K562 (cell line): ENCODE measurements around the gene PLA2G15. TPM values are rescaled to one million over a fixed set of nuclear protein-coding genes. Genes with fewer than 3 reads are reported as not detected.

Source experiments
- ATAC-seq: fragments of 200-7000 bp; cut with Tn5 transposase; 3 replicates; pipeline ENCODE4 v1.9.1; 2020; ENCODE audit warnings: moderate library complexity
- BruUV-seq: library from RNA; stranded (reverse); fragments of 400-500 nt; replicated peaks from 2 replicates; lab custom pipeline; 2021; lab: Mats Ljungman, UMichigan
- CTCF ChIA-PET: fragments of 300-600 bp; formaldehyde crosslinking; extraction: SDS; loops from one replicate; lab custom pipeline; 2021; ENCODE audit warnings: low intra/inter-chr PET ratio; lab: Yijun Ruan, JAX
- POLR2A ChIA-PET: fragments of 300-600, 350-650 bp; sonication (Branson Sonifier 250); formaldehyde crosslinking; extraction: SDS; loops from one replicate; lab custom pipeline; 2021; ENCODE audit warnings: antibody characterized with exemption, inconsistent platforms; lab: Yijun Ruan, JAX
- DNase-seq, 4 experiments: peaks; one replicate each; pipeline versions ENCODE4 v3.0.0 to v3.0.0-alpha.2; 2011 to 2018; ENCODE audit warnings: low spot score in 3 of 4, mixed read lengths in 3 of 4; ENCODE audit errors: extremely low read depth in 1 of 4
- FAIRE-seq: peaks from 2 replicates; lab custom pipeline; 2011; peaks lifted over from hg19 to GRCh38; lab: Jason Lieb, UNC
- H2AFZ ChIP-seq: 2 replicates; pipeline ENCODE4 v1.6.0; 2011; ENCODE audit warnings: low read depth, low read length, control low read depth, inconsistent platforms
- H3K27ac ChIP-seq: fragments of 200-600 bp; 3 replicates; pipeline ENCODE4 v1.8.0; 2011; ENCODE audit warnings: low read depth, mild to moderate bottlenecking, control low read depth, inconsistent platforms, low read length, moderate library complexity, mixed read lengths; ENCODE audit errors: extremely low read depth
- H3K27me3 ChIP-seq, 2 experiments: fragments of 300-600 bp in 1 of 2; 2 replicates in 1 of 2; 3 replicates in 1 of 2; pipeline versions ENCODE4 v1.6.0 to v1.8.0; 2011; ENCODE audit warnings: inconsistent platforms in 2 of 2, low read length in 2 of 2, mild to moderate bottlenecking in 1 of 2, mixed read lengths in 1 of 2, moderate library complexity in 1 of 2; ENCODE audit not compliant: control insufficient read depth in 2 of 2, insufficient read depth in 2 of 2
- H3K36me3 ChIP-seq: fragments of 300-600 bp; 3 replicates; pipeline ENCODE4 v1.8.0; 2011; ENCODE audit warnings: mild to moderate bottlenecking, low read length, inconsistent platforms; ENCODE audit not compliant: control insufficient read depth, insufficient read depth
- H3K4me1 ChIP-seq, 2 experiments: fragments of 200-600 bp in 1 of 2; replicated peaks in 1 of 2; 2 replicates in 1 of 2; 3 replicates in 1 of 2; pipeline versions ENCODE4 v1.5.1 to v1.8.0; 2011; ENCODE audit warnings: inconsistent platforms in 2 of 2, low read length in 2 of 2, mild to moderate bottlenecking in 1 of 2, mixed read lengths in 1 of 2, moderate library complexity in 1 of 2; ENCODE audit not compliant: control insufficient read depth in 2 of 2, insufficient read depth in 2 of 2
- H3K4me2 ChIP-seq: 2 replicates; pipeline ENCODE4 v1.6.1; 2011; ENCODE audit warnings: low read length, control low read depth, inconsistent platforms, mixed read lengths; ENCODE audit not compliant: insufficient read depth
- H3K4me3 ChIP-seq: fragments of 200-600 bp; sonication (generic), shearing (Covaris generic); 2 replicates; pipeline ENCODE4 v1.5.1; 2016; ENCODE audit warnings: control low read depth, inconsistent platforms
- H3K79me2 ChIP-seq: fragments of 200-600 bp; 3 replicates; pipeline ENCODE4 v1.8.0; 2011; ENCODE audit warnings: low read length, inconsistent platforms; ENCODE audit not compliant: control insufficient read depth, insufficient read depth
- H3K9ac ChIP-seq, 2 experiments: 2 replicates each; pipeline versions ENCODE4 v1.6.0 to v1.6.1; 2011; ENCODE audit warnings: low read depth in 2 of 2, low read length in 2 of 2, control low read depth in 1 of 2, inconsistent platforms in 1 of 2, mild to moderate bottlenecking in 1 of 2, mixed read lengths in 1 of 2; ENCODE audit not compliant: insufficient read depth in 1 of 2
- H3K9me1 ChIP-seq: one replicate; pipeline ENCODE4 v1.6.0; 2011; ENCODE audit warnings: inconsistent platforms, mild to moderate bottlenecking, low read length, moderate library complexity; ENCODE audit not compliant: control insufficient read depth, insufficient read depth
- H3K9me3 ChIP-seq: replicated peaks from 2 replicates; pipeline ENCODE4 v1.5.1; 2011; ENCODE audit warnings: low read depth, low read length, inconsistent platforms; ENCODE audit not compliant: control insufficient read depth, insufficient read depth
- H4K20me1 ChIP-seq: replicated peaks from 2 replicates; pipeline ENCODE4 v1.6.1; 2011; ENCODE audit warnings: low read length, inconsistent platforms, mixed read lengths; ENCODE audit not compliant: control insufficient read depth, insufficient read depth
- DPF2 ChIP-seq: fragments of 450-650 bp; IDR thresholded peaks from 2 replicates; pipeline ENCODE4 v1.6.1; 2016
- MBD1 ChIP-seq: fragments of 250-450 bp; sonication (Bioruptor Pico); IDR thresholded peaks from 2 replicates; pipeline ENCODE4 v1.8.0; 2022; ENCODE audit warnings: inconsistent platforms
- MXD1 ChIP-seq: fragments of 250-450 bp; sonication (Bioruptor Pico); IDR thresholded peaks from 2 replicates; pipeline ENCODE4 v1.8.0; 2021; ENCODE audit warnings: borderline replicate concordance, mild to moderate bottlenecking, moderate library complexity; ENCODE audit not compliant: poor library complexity, severe bottlenecking
- PCBP1 ChIP-seq: fragments of 200-400 bp; formaldehyde crosslinking; IDR thresholded peaks from 2 replicates; pipeline ENCODE4 v1.6.1; 2018; ENCODE audit warnings: mild to moderate bottlenecking, low read depth, low read length; ENCODE audit not compliant: poor library complexity, severe bottlenecking
- POLR2A ChIP-seq: fragments of 450-650 bp; conservative IDR thresholded peaks from 2 replicates; pipeline ENCODE4 v1.6.1; 2016
- POLR2B ChIP-seq: fragments of 450-650 bp; IDR thresholded peaks from 2 replicates; pipeline ENCODE4 v1.6.1; 2018; ENCODE audit warnings: low read depth; ENCODE audit not compliant: partially characterized antibody
- RAD51 ChIP-seq: fragments of 450-650 bp; IDR thresholded peaks from 2 replicates; pipeline ENCODE4 v1.7.1; 2016; ENCODE audit warnings: low read depth, mild to moderate bottlenecking, borderline replicate concordance
- WGBS: fragments of 100-300 bp; shearing (Covaris generic); methylation state at CpG from one replicate; pipeline ENCODE4 v1.1.6; 2016; ENCODE audit warnings: low coverage, mixed read lengths; ENCODE audit not compliant: insufficient coverage; ENCODE audit errors: missing lambda C conversion rate; 5-methylcytosine and 5-hydroxymethylcytosine counted together
- in situ Hi-C: fragments of 300-500 bp; cut with MboI; formaldehyde crosslinking; loops from 4 replicates; pipeline ENCODE4 v1.15.0; 2018; ENCODE audit warnings: inconsistent platforms, mixed read lengths
- intact Hi-C: fragments of 100-400 bp; cut with micrococcal nuclease; formaldehyde crosslinking; loops from 2 replicates; pipeline ENCODE4 v1.14.2; 2022
- polyA plus RNA-seq, 8 experiments: library from polyadenylated mRNA; depleted of rRNA in 4 of 8; stranded (reverse) in 5 of 8; unstranded in 3 of 8; fragments of >200 nt; fragmentation: Nextera tagmentation in 2 of 8; fragmentation: Illumina TruSeq in 1 of 8; extraction: Ambion mirVana in 2 of 8; extraction: Trizol in 1 of 8; gene quantifications; 2 replicates each; pipeline versions ENCODE4 v1.2.1 to v1.2.3, GENCODE V29; 2011 to 2014; ENCODE audit warnings: inconsistent platforms in 1 of 8, missing spikeins in 1 of 8
- total RNA-seq, 7 experiments: library from RNA; depleted of rRNA in 6 of 7; stranded (reverse); fragments of >200 nt in 6 of 7; fragmentation: Illumina TruSeq in 2 of 7; extraction: Trizol in 2 of 7; gene quantifications; 2 replicates each; pipeline versions ENCODE4 v1.2.1 to v1.2.3, GENCODE V29; 2011 to 2021; ENCODE audit warnings: low replicate concordance in 1 of 7
- TF ChIP-seq, protein P1 (sequence below): sonication (generic); formaldehyde crosslinking; IDR thresholded peaks from 2 replicates; pipeline ENCODE4 v1.8.0; 2022; ENCODE audit warnings: missing genetic modification reagents, mild to moderate bottlenecking, moderate library complexity, borderline replicate concordance

Gene PLA2G15
- total and polyA plus RNA-seq, 9 of the 15 experiments (the other 6 are each of a cell fraction or from before 2014, with no cell fraction given) = 0.42 to 8.6 (median 4.8) TPM

GRCh38 chr16:68230956-68231355 is 14.2 kb upstream of the PLA2G15 start:
- in situ Hi-C loops (no loop called here), intact Hi-C loops (no loop called here)
- FAIRE-seq (no peak), ATAC-seq (no peak), DNase-seq (no peak)
- Histone ChIP-seq H3K9ac (no peak overlapping the region), H3K4me1 (peaks cover 0 to 12% of the 10 kb centered on the region in 2 experiments; a peak in 1 of 5 replicates), H3K4me3 (no peak overlapping the region), H3K4me2 (no peak overlapping the region), H3K79me2 (no peaks in the 10 kb centered on the region; the same call in 2 of the 3 replicates), H3K36me3 (peaks cover 57% of the 10 kb centered on the region; the same call in 2 of the 3 replicates), H4K20me1 (no peaks in the 10 kb centered on the region; the same call in 1 of the 2 replicates), H3K27ac (no peak overlapping the region), H2AFZ (no peak overlapping the region), H3K27me3 (no peaks in the 10 kb centered on the region), H3K9me1 (no peaks in the 10 kb centered on the region), H3K9me3 (no peaks in the 10 kb centered on the region)
- no peak for TF ChIP-seq RAD51
- no peak for TF ChIP-seq PCBP1
- TF ChIP-seq POLR2B = peak; percentile 26
- ChIA-PET POLR2A (interaction anchor here (0.6 kb wide), 1 partner anchor 306 kb away, joined by 3 read pairs; no protein-coding TSS in a partner anchor), CTCF (no interaction called here)
- 93% methylated on average over 12 of the region's 12 CpGs for WGBS
- no TSS peak for BruUV-seq

GRCh38 chr16:68231384-68232136 is 13.6 kb upstream of the PLA2G15 start:
- intact Hi-C loops = no loop called here
- Histone ChIP-seq H3K4me2 (no peak overlapping the region), H4K20me1 (no peaks in the 10 kb centered on the region; the same call in 1 of the 2 replicates), H3K27me3 (no peaks in the 10 kb centered on the region), H3K79me2 (no peaks in the 10 kb centered on the region; the same call in 2 of the 3 replicates), H3K27ac (no peak overlapping the region), H3K9me1 (no peaks in the 10 kb centered on the region), H2AFZ (no peak overlapping the region), H3K9ac (no peak overlapping the region), H3K9me3 (peaks cover 1% of the 10 kb centered on the region; the same call in 1 of the 2 replicates), H3K36me3 (peaks cover 51% of the 10 kb centered on the region; the same call in 2 of the 3 replicates), H3K4me1 (peaks cover 0 to 12% of the 10 kb centered on the region in 2 experiments; a peak in 1 of 5 replicates), H3K4me3 (no peak overlapping the region)
- DNase-seq = no peak
- BruUV-seq = no TSS peak
- no peak for ATAC-seq
- CTCF ChIA-PET = no interaction called here
- WGBS = 92% methylated on average over 24 of the region's 26 CpGs
- POLR2A ChIA-PET = interaction anchor here (0.6 kb wide), 1 partner anchor 307 kb away, joined by 3 read pairs; no protein-coding TSS in a partner anchor
- in situ Hi-C loops = no loop called here
- no peak for FAIRE-seq
- TF ChIP-seq MXD1 = no peak
- TF ChIP-seq POLR2A = peak; percentile 26; the same call in 1 of the 2 replicates
- TF ChIP-seq DPF2 = no peak
- TF ChIP-seq MBD1 (CRISPR knock-in tag) = no peak
- TF ChIP-seq, protein P1, sequence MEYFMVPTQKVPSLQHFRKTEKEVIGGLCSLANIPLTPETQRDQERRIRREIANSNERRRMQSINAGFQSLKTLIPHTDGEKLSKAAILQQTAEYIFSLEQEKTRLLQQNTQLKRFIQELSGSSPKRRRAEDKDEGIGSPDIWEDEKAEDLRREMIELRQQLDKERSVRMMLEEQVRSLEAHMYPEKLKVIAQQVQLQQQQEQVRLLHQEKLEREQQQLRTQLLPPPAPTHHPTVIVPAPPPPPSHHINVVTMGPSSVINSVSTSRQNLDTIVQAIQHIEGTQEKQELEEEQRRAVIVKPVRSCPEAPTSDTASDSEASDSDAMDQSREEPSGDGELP = no peak
